HG03565 (cell line): ENCODE results near the gene ATF4.
"Not testable (repeated sequence)": the region's sequence is repeated elsewhere in the genome, so short reads cannot be mapped to it uniquely, and the experiment has no call there.

Source experiments
- ATAC-seq: cut with Tn5 transposase; IDR thresholded peaks from one replicate; pipeline ENCODE4 v1.9.1; 2021; ENCODE audit warnings: mild to moderate bottlenecking, moderate library complexity; ENCODE audit not compliant: unreplicated experiment

Gene ATF4

DNA sequence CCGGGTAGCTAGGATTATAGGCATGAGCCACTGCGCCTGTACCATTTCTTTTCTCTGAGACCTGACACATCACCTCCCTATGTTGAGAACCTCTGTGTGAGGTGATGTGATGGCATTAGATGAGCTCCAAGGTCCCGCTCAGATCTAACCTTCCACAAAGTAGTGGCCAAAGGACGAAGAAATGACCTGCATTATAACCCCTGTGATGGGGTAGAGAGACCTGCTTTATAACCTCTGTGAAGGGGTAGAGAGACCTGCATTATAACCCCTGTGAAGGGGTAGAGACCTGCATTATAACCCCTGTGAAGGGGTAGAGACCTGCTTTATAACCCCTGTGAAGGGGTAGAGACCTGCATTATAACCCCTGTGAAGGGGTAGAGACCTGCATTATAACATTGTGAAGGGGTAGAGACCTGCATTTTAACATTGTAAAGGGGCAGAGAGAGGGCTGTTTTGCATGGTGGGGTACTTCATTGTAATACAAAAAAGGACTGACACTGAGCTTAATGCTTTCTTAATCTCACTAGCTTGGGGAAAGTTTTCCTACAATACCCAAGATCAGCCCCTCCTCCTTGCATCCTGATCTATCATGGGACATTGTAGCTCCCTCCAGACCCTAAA, 9.7 kb upstream of the ATF4 start:
- no peak for ATAC-seq

DNA sequence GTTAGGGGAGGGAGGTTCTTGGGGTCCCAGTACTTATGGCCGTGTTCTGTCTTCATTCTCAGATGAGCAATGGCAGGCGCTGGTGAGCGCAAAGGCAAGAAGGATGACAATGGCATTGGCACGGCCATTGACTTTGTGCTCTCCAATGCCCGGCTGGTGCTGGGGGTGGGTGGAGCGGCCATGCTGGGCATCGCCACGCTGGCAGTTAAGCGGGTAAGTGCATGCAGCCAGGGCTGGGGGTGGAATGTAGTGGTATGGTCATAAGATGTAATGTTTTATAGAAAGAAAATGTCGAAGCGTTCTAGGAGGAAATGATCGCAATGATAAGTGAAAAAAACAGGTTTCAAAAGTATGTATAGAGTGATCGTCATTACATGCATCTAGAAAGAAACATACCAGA, 9.1 kb upstream of the ATF4 start:
- ATAC-seq = no peak

DNA sequence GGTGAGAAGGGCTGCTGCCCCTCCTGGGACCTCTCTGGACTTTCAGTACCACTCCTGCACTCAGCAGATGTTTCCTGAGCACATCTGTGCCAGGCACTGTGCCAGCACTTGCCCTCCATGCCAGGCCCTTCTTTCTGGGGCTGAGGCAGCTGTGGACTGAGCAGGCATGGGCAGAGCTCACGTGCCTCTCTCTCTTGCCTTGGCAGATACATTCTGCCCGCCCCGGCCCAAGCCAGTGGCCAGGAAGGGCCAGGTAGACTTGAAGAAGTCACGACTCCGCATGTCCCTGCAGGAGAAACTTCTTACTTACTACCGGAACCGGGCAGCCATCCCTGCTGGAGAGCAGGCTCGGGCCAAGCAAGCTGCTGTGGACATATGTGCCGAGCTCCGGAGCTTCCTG, 8.3 kb upstream of the ATF4 start:
- ATAC-seq = no peak

DNA sequence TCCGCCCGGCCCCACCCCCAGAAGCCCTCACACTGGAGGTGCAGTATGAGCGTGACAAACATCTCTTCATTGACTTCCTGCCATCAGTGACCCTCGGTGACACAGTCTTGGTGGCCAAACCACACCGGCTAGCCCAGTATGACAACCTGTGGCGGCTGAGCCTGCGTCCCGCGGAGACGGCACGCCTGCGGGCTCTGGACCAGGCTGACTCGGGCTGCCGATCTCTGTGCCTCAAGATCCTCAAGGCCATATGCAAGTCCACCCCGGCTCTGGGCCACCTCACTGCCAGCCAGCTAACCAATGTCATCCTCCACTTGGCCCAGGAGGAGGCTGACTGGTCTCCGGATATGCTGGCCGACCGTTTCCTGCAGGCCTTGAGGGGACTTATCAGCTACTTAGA, 6.6 kb upstream of the ATF4 start:
- no peak for ATAC-seq

DNA sequence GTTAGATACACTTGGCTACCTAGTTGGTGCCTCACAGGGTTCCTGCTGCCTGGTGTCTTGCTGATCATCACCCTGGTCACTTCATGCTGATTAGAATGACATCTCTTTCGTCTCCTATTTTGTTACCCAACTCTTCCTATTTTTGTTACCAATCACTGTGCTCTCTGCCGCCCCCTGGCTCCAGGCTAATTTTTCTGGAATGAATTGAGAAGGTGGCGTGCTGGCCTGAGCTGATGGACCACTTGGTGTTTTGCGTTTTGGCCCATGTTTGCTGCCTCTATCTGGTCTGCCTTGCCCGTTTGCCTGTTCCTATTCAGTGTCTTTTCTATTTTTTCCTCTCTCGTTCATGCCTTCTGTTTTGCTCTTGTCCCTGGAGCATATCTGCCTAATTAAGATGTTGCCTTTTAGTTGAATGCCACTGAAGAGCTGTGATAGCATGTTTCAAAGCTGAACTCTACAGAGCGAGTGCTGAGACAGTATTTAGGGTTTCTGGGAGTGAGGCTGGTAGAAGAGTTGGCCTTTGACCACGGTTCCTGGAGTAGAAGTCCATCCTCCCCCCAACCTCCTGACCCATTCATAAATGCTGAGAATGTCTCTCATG, 5.9 kb upstream of the ATF4 start:
- ATAC-seq = no peak

DNA sequence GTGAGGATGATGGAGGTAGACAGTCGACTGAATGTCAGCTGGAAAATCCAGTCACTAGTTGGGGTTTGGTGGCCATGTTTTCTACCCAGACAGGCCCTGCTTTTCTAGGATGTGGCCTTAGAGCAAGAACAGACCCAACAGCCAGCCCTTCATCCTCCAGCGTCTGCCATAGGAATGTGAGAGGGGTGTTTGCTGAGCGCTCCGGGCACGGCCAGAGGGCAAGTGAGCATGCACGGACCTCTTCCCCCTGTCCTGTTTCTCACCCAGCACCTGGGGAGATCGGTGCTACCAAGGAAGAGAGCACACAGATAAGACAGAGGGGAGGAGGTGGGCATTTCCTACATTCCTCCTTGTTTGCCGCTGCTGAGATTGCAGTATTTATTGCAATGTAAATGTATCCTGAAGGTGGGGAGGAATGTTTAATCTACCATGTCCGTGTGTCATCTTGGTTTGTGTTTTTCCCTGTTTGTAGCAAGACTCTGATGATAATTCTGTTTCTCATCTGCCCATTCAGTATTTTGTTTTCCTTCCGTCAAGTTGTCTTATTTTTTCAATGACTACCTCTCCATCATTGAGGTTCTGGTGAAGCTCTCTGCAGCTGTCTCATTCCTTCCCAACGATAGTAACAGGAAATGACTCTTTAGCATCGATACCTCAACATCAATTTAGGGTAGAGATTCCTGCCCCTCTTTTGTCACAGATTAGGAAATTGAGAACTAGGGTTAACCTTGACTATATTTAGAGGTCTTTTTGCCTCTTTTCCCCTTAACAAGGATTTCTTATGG, 4.9 kb upstream of the ATF4 start:
- ATAC-seq = no peak

DNA sequence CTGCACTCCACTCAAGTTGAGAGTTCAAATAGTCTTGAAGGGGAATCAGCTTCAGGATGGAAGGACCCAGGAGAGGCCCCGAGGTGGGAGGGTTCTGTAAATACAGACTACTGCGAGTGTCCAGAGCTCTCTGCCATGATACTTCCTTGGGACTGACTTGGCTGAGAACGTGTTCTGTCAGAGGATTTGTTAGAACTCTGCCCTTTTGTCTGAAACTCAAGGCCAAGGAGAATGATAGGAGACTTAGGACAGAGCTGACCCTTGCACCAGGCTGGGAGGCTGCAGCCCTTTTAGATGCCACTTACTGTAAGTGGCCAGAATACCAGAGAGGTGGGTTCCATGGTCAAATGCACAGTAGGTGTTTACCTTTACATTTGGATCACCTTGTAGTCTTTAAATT, 2.9 kb upstream of the ATF4 start:
- no peak for ATAC-seq

DNA sequence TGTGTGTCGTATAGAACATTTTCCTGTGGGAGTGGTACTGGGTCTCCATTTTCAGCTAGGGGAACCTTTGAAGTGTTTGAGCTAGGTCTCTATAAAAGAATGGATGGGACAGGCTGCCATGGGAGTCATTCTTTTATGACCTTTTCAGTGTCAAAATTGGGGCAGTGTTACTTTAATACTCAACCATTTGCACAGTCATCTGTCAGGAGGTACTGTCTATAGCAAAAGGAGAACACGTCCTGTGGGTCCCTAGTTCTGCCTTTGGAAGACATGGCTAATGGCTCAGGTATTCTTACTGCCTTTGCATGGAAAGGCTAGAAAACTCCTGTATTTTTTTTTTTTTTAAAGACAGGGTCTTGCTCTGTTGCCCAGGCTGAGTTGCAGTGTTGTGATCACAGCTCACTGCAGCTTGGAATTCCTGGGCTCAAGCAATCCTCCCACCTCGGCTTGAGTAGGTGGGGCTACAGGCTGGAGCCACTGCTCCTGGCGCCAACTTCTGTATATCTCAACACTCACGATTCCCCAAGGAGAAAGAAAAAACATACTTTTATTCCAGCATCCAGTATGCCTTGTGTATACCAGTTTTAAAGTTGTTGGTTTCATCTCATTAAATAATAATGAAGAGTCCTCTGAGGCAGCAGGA, 2.1 kb upstream of the ATF4 start:
- no peak for ATAC-seq

DNA sequence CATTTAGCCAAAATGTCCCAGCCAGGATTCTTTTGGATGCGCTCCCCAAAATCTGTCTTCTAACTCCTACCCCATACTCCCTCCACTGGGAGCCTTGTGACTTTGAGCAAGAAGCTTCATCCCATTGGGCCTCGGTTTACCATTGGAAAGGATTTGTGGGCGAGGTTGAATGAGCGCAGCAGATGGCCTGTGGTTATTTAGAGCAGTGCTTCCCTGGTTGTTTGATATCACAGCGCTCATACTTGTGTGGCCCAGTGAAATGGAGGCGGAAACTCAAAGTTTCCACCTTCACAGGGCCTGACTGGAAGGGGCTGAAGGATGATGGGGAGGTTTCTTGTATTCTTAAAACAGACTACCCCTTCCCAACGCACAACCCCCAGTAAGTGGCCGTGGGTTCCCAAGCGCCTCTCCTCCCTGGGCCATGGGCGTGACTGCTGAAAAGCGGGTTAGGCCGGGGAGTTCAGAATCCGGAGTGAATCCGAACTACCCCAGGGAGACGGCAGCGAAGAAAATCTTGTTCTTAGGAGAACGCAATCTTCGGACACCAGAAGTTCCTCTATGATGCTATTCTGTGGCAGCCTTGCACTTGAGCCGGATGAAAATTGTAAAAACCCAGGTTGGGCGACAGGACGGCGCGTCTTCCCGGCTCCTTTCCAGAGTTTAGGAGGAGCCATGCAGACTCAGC, 1.2 kb upstream of the ATF4 start:
- no peak for ATAC-seq

DNA sequence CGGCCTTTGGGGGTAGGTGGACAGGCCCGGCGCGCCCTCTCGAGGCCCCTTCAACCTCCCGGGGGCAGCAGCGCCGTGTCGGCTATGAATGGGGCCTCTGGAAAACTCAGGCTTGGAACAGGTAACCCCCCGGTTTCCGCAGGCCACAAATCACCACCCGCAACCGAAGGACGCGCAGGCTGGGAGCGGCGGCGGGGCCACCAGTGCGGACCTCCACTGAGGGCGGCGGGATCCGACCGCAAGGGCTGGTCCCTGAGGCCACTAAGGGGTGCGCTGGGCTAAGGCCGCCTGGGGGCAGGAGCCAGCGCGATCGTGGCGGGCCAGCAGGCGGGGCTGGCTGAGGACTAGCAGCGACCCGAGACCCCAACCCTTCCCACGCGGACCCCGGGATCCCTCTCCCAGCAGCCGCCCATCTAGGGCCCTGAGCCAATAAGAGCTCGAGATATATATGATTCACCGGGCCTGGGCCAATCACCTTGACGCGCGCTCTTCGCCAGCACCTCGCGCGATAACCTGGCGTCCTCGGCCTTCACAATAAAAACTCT, 609 bp upstream of the ATF4 start:
- ATAC-seq = peak; percentile 61

DNA sequence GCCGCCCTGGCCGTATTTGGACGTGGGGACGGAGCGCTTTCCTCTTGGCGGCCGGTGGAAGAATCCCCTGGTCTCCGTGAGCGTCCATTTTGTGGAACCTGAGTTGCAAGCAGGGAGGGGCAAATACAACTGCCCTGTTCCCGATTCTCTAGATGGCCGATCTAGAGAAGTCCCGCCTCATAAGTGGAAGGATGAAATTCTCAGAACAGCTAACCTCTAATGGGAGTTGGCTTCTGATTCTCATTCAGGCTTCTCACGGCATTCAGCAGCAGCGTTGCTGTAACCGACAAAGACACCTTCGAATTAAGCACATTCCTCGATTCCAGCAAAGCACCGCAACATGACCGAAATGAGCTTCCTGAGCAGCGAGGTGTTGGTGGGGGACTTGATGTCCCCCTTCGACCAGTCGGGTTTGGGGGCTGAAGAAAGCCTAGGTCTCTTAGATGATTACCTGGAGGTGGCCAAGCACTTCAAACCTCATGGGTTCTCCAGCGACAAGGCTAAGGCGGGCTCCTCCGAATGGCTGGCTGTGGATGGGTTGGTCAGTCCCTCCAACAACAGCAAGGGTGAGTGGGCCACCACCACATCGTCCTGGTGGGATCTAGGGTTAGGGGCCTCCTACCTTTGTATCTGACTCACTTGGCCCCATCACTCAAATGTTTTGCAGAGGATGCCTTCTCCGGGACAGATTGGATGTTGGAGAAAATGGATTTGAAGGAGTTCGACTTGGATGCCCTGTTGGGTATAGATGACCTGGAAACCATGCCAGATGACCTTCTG, 934 bp downstream of the ATF4 start:
- ATAC-seq = not testable (repeated sequence)

DNA sequence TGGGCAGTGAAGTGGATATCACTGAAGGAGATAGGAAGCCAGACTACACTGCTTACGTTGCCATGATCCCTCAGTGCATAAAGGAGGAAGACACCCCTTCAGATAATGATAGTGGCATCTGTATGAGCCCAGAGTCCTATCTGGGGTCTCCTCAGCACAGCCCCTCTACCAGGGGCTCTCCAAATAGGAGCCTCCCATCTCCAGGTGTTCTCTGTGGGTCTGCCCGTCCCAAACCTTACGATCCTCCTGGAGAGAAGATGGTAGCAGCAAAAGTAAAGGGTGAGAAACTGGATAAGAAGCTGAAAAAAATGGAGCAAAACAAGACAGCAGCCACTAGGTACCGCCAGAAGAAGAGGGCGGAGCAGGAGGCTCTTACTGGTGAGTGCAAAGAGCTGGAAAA, 1.7 kb downstream of the ATF4 start:
- not testable (repeated sequence) for ATAC-seq

DNA sequence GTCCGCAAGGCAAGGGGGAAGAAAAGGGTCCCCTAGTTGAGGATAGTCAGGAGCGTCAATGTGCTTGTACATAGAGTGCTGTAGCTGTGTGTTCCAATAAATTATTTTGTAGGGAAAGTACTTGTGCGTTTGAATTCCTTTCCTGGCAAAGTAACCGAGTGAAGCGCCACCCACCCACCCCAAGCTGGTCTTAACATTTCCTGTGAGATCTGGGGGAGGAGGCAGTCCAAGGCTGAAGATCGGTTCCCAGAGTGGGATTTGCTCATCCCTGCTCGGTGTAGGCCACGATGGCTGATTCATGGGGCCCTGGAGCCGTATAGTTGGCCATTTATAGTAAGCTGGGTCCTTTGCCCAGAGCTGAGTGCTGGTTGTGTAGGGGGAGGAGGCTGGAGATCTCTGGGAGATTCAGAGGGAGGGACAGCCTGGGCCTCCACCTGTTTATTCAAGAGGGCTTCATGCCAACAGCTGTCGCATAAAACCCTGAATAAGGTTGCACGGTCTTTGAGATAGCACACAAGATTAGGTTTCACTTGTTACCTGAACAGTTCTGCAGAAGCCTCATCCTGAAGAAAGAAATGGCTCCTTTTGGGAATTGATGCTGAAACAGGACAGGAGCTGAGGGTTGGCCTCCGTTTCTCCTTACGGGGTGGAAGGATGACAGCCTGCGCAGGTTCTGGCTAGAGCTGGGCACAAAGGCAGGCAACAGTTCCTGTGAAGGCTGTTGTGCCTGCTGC, 2.4 kb downstream of the ATF4 start:
- ATAC-seq = no peak

DNA sequence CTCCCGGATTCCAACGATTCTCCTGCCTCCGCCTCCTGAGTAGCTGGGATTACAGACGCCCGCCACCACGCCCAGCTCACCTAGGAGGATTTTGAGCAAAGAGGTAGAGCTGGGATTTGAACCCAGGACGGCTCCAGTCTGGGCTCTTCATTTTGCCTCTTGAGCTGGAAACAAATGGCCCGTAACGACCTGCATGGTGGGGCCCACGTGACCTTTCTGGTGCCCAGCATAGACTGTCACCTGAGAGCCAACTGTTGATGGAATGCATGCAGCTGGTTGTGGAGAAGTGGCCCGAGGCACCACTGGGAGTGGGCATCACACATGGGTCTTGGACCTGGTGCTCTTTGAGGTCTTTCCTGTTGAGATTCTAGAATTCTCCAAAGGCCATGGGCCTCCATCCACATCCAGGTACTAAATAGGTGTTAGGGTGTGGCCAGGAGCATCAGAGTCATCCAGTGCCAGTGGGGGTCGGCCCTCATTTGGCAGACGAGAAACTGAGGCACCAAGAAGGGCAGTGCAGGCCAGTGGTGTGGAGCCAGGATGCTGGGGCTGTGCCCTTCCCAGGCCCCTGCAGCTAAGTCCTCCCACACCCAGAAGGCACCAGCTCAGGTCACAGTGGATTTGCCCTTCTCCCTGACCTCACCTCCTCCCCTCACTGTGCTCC, 3.9 kb downstream of the ATF4 start:
- no peak for ATAC-seq

DNA sequence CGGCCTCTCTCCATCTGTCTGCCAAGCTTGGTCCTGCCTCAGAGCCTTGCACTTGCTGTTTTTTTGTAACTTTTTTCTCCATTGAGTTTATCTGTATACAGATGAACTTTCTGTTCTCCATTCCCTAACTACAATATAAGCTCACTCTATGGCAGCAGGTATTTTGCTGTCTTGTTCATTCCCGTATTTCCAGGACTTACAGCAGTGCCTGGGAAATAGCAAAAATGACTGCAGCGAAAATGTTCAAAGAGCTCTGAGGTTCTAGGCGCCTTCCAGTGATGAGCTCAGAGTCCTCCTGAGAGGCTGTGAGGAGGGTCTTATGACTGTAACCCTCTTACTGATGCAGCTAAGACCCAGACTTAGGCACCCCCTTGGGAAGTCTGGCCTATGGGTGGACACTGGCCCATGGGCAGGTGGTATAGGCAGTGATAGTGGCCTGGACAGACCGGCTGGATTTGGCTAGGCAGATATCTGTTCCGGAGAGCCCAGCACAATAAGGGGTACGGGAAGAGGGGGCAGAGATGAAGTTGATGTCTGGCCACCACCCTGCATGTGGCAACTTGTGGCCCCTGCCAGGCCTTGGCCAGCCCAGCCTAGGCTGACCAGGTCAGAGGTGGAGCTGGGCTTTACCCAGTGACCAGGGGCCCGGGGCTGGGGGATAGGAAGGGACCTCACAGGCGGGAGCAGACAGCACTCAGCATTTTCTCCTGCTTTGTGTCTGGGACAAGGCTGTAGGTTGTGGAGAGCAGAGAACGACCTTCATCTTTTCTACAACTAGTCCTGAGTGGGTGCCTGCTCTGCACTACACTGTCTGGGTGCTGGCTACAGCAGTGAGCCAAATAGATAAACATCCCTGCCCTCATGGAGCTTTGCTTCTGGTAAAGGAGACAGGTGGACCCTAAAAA, 4.6 kb downstream of the ATF4 start:
- ATAC-seq = no peak

DNA sequence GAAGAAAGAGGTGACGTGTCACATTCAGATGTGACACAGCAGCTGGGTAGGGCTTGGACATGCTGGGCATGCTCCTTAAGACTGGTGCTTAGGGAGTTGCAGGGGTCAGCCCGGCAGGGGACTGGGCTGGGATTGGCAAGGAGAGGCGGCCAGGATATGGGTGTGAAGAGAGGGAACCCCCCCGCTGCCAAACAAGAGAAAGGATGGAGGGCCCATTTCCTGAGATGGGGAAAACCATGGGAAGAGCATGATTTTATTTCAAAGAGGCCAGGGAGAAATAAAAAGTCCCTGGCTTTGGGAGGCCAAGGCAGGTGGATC, 5.3 kb downstream of the ATF4 start:
- no peak for ATAC-seq

DNA sequence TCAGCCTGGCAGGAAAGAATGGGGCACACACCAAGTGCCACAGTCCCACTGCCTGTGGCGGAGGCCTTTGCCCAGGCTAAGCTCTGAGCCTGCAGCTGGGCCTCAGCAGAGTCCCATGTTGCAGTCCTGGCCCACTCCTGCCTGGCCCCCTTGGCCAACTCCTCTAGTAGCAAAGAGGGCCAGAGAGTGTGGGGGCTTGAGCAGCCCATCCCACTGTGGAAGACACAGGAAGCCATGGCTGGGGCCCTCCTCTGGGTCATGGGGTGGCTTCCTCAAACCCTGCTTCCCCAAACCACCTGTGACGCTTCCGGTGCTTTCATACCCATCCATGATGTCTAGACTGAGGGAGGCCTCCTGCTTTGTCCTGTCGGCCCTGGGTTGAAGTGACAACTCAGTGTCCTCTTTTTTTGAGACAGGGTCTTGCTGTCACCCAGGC, 6.4 kb downstream of the ATF4 start:
- ATAC-seq = no peak

DNA sequence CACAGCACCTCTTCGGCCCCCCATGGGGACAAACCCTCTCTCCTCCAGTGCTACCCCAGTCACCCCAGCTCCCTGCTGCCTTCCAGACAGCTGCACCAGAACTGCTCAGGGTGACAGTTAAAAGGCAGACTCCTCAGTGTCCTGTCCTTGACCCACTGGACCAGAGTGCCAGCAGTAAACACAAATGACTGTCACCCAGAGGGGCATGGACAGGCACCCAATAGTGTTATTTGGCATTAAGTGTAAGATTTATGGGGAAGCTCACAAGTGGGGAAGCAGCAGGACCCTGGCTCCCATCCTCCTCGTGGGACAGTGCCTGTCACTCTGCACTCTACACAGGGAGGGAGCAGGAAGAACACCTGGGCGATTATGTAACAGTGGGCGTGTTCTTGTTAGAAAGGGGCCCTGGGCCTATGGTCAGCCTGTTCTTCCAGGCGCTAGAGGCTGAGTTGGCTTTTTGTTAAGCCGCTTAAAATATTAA, 7.2 kb downstream of the ATF4 start:
- ATAC-seq = no peak
